Stimulated activated naive CD4-positive, alpha-beta T cell treated with Interleukin-2 at 50 U/mL for 16 hours (primary cell): ENCODE measurements around the gene RIPK4.
"Not testable (repeated sequence)": the region's sequence is repeated elsewhere in the genome, so short reads cannot be mapped to it uniquely, and the experiment has no call there.

Source experiments
- DNase-seq: peaks from one replicate; lab custom pipeline; 2025; lab: John Stamatoyannopoulos, UW

Gene RIPK4

DNA sequence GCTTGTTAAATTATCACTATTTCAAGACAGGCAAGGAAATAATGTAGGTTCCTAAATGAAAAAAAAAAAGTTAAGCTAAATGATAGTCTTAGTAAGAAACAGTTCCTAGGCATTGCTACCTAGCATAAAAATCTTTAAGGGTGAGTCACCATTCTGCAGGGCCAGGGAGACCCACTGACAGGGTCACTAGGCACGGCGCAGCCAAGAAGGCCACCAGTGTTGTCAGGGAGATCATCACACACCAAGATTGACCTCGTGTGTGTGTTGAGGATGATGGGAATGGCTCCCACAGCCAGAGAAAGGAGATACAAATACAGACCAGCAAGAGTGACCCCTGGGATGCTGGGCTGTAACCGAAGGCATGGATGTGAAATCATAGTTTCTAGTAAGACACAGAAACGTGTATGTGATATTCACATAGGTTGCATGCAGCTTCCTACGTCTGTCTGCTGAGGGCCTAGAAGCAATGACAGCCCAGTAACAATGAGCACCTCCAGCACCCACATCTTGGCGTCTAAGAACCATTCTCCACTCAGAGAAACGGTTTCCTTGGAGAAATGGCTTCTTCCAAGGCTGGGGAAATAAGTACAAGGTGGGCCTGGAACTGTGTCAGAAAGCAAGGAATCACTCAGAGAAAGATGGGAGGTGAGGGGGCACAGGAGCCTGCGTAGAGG, 29.1 kb downstream of the RIPK4 start:
- no peak for DNase-seq

- no peak for DNase-seq
Measured at GRCh38 chr21:41736423-41736822, 30.4 kb downstream of the RIPK4 start.

DNA sequence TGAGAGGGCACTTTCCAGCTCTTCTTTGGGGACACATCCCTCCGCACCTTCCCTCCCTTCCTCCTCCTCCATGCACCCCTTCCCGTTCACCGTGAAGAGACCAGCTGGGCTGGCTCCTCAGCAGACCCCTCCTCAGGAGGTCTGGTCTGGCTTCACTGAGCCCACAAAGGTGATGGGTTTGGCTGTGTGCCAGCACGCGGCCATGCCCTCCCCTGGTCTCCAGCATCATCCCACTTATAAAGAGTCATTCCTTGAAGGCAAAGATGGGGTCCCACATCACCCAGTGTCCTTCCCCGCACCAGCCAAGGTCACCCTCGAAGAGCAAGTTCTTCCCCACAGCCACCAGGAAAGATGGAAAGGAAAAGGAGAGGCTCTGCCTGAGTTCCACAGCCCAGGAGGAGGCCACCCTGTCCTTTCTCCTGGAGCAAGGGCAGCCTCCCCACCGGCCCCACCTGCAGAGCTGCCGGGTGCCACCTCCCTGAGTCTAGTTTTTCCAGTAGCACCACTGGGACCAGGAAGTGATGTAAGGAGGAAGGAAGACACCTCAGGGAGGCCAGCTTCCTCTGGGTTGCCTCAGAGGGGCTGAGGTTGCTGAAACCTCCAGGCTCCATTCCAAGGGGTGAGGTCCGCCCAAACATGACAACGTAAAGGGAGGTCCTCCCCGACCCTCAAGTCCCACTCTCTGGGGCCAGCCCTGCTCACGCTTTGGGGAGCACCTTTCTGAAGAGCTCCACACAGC, 32.7 kb downstream of the RIPK4 start:
- DNase-seq, result no peak

GRCh38 chr21:41731081-41731480, 35.8 kb downstream of the RIPK4 start:
- DNase-seq, result no peak

DNA sequence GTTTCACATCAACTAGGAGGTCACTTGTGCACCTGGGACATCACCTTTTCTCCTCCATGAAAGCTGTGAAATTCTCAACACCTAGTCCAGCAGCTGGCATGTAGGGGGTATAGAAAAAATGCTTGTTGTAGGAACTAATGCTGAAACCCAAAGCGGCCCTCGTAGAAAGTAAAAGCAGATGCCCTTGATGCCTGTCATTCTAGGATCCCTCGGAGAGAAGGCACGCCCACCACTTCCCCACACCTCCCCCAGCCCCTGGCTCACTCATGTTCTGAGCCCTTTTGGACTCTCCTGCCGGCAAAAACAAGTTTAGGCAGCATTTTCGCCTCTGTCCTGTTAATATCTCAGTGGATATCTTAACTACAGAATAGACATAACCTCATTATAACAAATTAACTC, 36.5 kb downstream of the RIPK4 start:
- no peak for DNase-seq

DNA sequence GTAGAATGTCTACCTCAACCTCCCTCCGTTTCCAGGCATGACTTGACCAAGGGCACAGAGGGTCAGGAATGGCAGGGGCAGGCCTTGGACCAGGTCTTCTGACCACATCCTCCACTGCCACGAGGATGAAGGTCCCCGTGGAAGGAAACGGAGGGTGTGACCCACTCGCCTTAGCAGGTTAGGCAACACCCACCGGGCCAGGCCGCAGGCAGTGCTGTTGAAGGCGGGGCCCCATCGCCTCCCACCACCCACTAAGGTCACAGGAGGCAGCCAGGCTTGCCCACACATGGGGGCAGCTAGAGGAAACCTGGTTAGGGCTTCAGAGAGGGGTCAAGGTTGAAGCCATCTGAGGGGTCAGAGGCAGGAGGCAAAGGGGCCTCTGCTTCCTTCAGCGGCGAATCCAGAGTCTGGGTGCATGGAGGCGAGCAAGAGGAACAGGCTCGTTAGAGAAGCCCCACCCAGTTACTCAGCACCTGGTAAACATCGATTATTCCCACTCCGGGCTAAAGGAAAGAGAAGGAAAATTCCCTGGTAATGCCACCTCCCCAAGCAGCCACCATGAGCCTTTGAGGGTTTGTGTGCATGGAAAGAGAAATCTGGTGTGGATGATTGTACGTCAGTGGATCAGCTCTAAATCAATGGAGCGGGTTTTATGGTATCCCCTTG, 37.0 kb downstream of the RIPK4 start:
- no peak for DNase-seq

GRCh38 chr21:41727784-41728763, 38.8 kb downstream of the RIPK4 start:
- DNase-seq, result no peak

DNA sequence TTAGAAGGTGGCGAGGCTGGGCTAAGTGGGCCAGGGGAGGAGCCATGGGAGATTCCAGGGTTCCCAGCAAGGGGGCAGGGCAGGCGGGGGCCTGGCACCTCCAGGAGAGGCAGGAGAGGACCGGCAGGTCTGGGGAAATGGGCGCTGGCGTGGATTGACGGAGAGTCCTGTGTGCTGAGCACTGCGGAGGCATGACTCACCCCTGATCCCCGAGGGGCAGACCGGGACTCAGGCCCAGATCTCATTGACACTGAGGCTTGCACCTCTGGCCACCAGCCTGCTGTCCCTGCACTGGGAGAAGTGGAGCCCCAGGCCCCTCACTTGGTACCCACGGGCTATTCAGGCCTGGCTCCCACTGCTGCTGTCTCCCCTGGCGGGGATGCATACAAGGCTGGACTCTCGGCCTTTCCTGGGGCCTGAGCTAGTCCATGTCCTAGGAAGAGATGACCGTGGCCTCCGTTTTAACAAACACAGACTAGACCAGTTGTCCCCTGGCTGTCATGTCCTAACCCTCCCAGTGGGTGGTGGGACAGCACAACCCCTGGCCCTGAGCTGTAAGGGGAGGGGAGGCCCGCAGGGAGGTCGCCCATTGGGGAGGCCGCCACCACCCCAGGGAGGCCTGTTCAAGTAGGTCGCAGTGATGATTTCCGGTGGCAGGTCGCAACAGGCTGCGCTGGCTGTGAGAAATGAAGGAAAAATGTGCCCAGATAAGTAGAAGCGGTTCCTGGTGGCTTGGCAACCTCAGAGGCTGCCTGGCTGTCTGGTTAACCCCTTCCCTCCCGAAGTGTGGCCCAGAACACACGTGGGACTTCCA, 39.7 kb downstream of the RIPK4 start:
- DNase-seq, result no peak

GRCh38 chr21:41726630-41726969, 40.3 kb downstream of the RIPK4 start:
- DNase-seq, result no peak

- DNase-seq, result no peak
Measured at GRCh38 chr21:41726058-41726558, 40.7 kb downstream of the RIPK4 start.

DNA sequence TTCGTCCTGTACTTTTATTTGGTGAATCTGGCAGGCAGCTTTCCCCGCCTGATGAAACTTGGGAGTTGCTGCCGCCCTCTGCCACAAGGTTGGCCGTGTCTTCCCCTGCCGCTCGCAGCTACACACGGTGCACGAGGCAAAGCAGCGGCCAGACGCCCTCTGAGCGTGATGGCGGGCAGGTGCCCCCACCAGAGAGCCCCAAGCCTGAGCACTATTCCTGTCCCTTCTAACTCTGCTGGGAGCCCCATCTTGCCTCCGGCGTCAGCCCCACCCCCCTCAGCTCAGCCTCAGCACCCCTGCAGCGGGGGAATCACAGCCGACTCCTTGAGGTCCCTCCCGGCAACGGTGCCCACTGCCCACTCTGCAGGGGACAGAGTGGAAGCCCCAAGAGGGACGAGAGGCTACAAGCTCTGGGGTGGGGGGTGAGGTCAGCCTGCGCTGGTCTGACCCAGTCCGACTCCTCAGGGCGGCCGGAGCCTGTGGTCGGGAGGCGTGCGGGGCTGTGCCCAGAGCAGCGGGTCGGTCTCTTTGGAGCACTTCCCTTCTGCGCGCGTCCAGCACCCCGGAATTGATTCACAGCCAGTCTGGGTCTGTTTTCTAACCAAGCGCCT, 41.3 kb downstream of the RIPK4 start:
- no peak for DNase-seq

DNA sequence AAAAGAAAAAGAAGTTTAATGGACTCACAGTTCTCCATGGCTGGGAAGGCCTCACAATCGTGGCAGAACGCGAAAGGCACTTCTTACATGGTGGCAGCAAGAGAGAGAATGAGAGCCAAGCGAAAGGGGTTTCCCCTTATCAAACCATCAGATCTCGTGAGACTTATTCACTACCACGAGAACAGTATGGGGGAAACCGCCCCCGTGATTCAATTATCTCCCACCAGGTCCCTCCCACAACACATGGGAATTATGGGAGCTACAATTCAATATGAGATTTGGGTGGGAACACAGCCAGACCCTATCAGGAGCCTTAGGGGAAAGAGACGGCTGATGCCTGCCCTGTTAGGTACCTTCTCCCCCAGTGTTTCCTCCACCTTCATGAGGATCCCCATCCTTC, 43.0 kb downstream of the RIPK4 start:
- DNase-seq, result not testable (repeated sequence)

- DNase-seq, result no peak
Measured at GRCh38 chr21:41722052-41723018, 44.5 kb downstream of the RIPK4 start.

DNA sequence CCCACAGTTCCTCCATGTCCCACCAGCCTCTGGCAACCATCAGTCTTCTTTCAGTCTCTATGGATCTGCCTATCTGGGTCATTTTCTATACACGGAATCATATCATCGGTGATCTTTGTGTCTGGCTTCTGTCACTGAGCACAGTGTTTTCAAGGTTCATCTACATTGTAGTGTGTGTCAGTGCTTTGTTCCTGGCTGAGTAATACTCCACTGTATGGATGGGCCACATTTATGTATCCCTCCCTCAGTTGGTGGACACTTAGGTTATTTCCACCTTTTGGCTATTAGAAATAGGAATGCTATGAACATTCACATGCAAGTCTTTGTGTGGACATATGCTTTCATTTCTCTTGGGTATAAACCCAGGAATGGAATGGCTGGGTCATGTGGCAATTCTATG, 46.6 kb downstream of the RIPK4 start:
- no peak for DNase-seq

GRCh38 chr21:41719691-41720090, 47.2 kb downstream of the RIPK4 start:
- DNase-seq, result no peak

GRCh38 chr21:41717573-41718330, 49.1 kb downstream of the RIPK4 start:
- no peak for DNase-seq

GRCh38 chr21:41716751-41717150, 50.1 kb downstream of the RIPK4 start:
- no peak for DNase-seq

DNA sequence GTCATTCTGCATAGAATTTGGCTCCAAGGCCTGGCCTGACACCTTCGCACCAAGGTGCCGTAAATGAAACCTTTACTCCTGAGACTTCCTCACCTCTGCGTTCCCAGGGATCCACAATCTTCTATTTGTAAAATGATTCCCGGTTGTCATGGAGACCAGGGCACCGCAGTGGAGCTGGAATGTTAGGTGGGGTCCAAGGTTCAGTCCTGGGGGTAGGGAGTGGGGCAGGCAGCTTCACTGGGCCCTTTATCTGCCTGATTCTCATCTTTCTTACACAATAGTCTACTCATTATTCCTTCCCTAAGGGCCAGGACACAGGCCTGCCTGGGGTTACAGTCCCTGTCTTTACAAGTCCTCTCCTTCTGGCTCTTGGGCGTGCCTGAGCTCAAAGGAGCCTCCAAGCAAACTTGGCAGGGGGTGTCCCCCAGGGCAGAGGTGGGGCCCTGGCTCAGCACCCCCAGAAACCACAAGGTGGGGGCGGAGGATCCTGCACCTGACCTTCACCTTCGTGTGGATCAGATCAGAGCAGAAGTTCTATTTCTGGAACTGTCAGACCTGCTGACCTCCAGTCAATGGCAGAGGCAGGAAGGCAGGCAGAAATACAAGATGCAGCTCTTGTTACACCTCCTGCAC, 51.1 kb downstream of the RIPK4 start:
- DNase-seq, result no peak
